ENCODE results near the gene DOCK4.

DNA sequence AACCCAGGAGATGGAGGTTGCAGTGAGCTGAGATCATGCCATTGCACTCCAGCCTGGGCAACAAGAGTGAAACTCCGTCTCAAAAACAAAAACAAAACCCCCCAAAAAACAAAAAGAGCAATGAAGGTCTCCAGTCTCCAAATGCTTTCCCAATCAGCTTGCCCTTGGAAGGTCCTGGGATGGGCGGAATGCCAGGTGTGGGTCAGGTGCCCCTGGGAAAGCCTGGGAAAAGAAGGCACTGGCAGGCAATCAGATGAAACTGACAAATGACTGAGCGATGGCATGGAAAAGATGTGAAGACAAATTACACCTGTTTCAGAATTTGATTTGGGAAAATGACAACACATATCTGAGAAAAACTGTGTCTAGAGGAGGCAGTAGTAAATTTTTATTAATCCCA is 433.5 kb downstream of the DOCK4 start:
- TF ChIP-seq, protein P1, sequence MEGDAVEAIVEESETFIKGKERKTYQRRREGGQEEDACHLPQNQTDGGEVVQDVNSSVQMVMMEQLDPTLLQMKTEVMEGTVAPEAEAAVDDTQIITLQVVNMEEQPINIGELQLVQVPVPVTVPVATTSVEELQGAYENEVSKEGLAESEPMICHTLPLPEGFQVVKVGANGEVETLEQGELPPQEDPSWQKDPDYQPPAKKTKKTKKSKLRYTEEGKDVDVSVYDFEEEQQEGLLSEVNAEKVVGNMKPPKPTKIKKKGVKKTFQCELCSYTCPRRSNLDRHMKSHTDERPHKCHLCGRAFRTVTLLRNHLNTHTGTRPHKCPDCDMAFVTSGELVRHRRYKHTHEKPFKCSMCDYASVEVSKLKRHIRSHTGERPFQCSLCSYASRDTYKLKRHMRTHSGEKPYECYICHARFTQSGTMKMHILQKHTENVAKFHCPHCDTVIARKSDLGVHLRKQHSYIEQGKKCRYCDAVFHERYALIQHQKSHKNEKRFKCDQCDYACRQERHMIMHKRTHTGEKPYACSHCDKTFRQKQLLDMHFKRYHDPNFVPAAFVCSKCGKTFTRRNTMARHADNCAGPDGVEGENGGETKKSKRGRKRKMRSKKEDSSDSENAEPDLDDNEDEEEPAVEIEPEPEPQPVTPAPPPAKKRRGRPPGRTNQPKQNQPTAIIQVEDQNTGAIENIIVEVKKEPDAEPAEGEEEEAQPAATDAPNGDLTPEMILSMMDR (IDR thresholded peaks at IDR 0.05), result no peak
- TF ChIP-seq POLR2A (IDR thresholded peaks at IDR 0.05), result no peak
